Activated CD8-positive, alpha-beta memory T cell treated with anti-CD3 and anti-CD28 coated beads, Interleukin-2, amount 10 ng/mL, durations not matched to agents 7 days and 5 days (primary cell): ENCODE results near the gene MR1. TPM values are rescaled to one million over a fixed set of nuclear protein-coding genes. Genes with fewer than 3 reads are reported as not detected.
"Not testable (repeated sequence)": the region's sequence is repeated elsewhere in the genome, so short reads cannot be mapped to it uniquely, and the experiment has no call there.

Source experiments
- ATAC-seq: fragments of 150-1000 bp; cut with Tn5 transposase; one replicate; pipeline ENCODE4 v1.10.0; 2021; ENCODE audit warnings: moderate library complexity
- CTCF ChIA-PET: fragments of 350-600 bp; sonication (Branson Sonifier 250); formaldehyde crosslinking; loops from one replicate; lab custom pipeline; 2021; ENCODE audit warnings: antibody characterized with exemption; lab: Charles Lee
- DNase-seq: peaks from one replicate; pipeline ENCODE4 v3.0.0-alpha.2; 2020
- H3K27ac Mint-ChIP-seq: one replicate; pipeline ENCODE4 v1.8.0; 2021; ENCODE audit warnings: mild to moderate bottlenecking, mixed read lengths
- H3K27me3 Mint-ChIP-seq: one replicate; pipeline ENCODE4 v1.8.0; 2021; ENCODE audit warnings: mixed read lengths
- H3K36me3 Mint-ChIP-seq: one replicate; pipeline ENCODE4 v1.8.0; 2021; ENCODE audit warnings: mild to moderate bottlenecking, mixed read lengths
- H3K4me1 Mint-ChIP-seq: one replicate; pipeline ENCODE4 v1.8.0; 2021; ENCODE audit warnings: mixed read lengths
- H3K4me3 Mint-ChIP-seq: one replicate; pipeline ENCODE4 v1.8.0; 2021; ENCODE audit warnings: mild to moderate bottlenecking, moderate library complexity, mixed read lengths
- H3K9me3 Mint-ChIP-seq: one replicate; pipeline ENCODE4 v1.8.0; 2022; ENCODE audit warnings: low read depth, mixed read lengths
- total RNA-seq, 2 experiments: library from RNA; stranded (reverse); gene quantifications; one replicate each; pipeline ENCODE4 v1.2.3, GENCODE V29; 2021

Gene MR1
- total RNA-seq, 2 experiments from 2014 or later: 38.7 to 41.2 TPM

GRCh38 chr1:181015251-181015615 is 18.6 kb upstream of the MR1 start:
- Mint-ChIP-seq H3K4me1 (peaks cover 36% of the 10 kb centered on the region), H3K27me3 (no peaks in the 10 kb centered on the region), H3K4me3 (no peak overlapping the region), H3K36me3 (peaks cover 37% of the 10 kb centered on the region), H3K9me3 (no peaks in the 10 kb centered on the region), H3K27ac (no peak overlapping the region)
- CTCF ChIA-PET: no interaction called here
- DNase-seq (no peak), ATAC-seq (no peak)

GRCh38 chr1:181016563-181016962 is 17.2 kb upstream of the MR1 start:
- Mint-ChIP-seq H3K9me3 (no peaks in the 10 kb centered on the region), H3K36me3 (peaks cover 29% of the 10 kb centered on the region), H3K4me3 (no peak overlapping the region), H3K27me3 (no peaks in the 10 kb centered on the region), H3K4me1 (peaks cover 45% of the 10 kb centered on the region), H3K27ac (no peak overlapping the region)
- DNase-seq (no peak), ATAC-seq (no peak)
- CTCF ChIA-PET: interaction anchor here (0.5 kb wide), 1 partner anchor 562 kb away, joined by 3 read pairs; no protein-coding TSS in a partner anchor

GRCh38 chr1:181018901-181019681 is 14.7 kb upstream of the MR1 start:
- H3K4me1 Mint-ChIP-seq: peaks cover 39% of the 10 kb centered on the region
- no peak for ATAC-seq
- no peak overlapping the region for H3K4me3 Mint-ChIP-seq
- H3K27me3 Mint-ChIP-seq: no peaks in the 10 kb centered on the region
- peaks cover 12% of the 10 kb centered on the region for H3K36me3 Mint-ChIP-seq
- H3K9me3 Mint-ChIP-seq: no peaks in the 10 kb centered on the region
- CTCF ChIA-PET: interaction anchor here (0.7 to 1.8 kb wide), 7 partner anchors 14 to 516 kb away, joined by 3 to 5 read pairs (median 3); partner anchors contain the start of gene ACBD6
- H3K27ac Mint-ChIP-seq: peak overlapping the region; percentile 39
- peak; percentile 59 for DNase-seq

GRCh38 chr1:181021159-181021558 is 12.6 kb upstream of the MR1 start:
- Mint-ChIP-seq H3K27ac (peak overlapping the region; percentile 90), H3K9me3 (no peaks in the 10 kb centered on the region), H3K36me3 (peaks cover 12% of the 10 kb centered on the region), H3K27me3 (peaks cover 3% of the 10 kb centered on the region), H3K4me1 (peaks cover 39% of the 10 kb centered on the region), H3K4me3 (peak overlapping the region; percentile 94)
- DNase-seq (no peak), ATAC-seq (no peak)
- CTCF ChIA-PET: interaction anchor here (0.8 to 3.6 kb wide), 10 partner anchors 8 to 505 kb away, joined by 3 to 12 read pairs (median 4); partner anchors contain the start of gene MR1

- Mint-ChIP-seq H3K4me1 (peaks cover 39% of the 10 kb centered on the region), H3K27ac (peak overlapping the region; percentile 90), H3K9me3 (no peaks in the 10 kb centered on the region), H3K36me3 (peaks cover 12% of the 10 kb centered on the region), H3K4me3 (peak overlapping the region; percentile 94), H3K27me3 (peaks cover 7% of the 10 kb centered on the region)
- CTCF ChIA-PET: interaction anchor here (0.8 to 3.6 kb wide), 11 partner anchors 9 to 506 kb away, joined by 3 to 12 read pairs (median 4); partner anchors contain the start of gene MR1
- peak; percentile 48 for ATAC-seq
- DNase-seq: peak; percentile 80
Measured at GRCh38 chr1:181021811-181022434, 11.9 kb upstream of the MR1 start.

GRCh38 chr1:181023265-181024057 is 10.3 kb upstream of the MR1 start:
- Mint-ChIP-seq H3K27ac (peak overlapping the region; percentile 90), H3K9me3 (no peaks in the 10 kb centered on the region), H3K4me3 (peak overlapping the region; percentile 94), H3K36me3 (peaks cover 4% of the 10 kb centered on the region), H3K27me3 (peaks cover 13% of the 10 kb centered on the region), H3K4me1 (peaks cover 36% of the 10 kb centered on the region)
- CTCF ChIA-PET: interaction anchor here (0.7 to 3.6 kb wide), 6 partner anchors 9 to 507 kb away, joined by 3 to 16 read pairs (median 8); partner anchors contain the start of gene MR1
- DNase-seq (no peak), ATAC-seq (no peak)

GRCh38 chr1:181028196-181028595 is 5.6 kb upstream of the MR1 start:
- CTCF ChIA-PET: interaction anchor here (2.0 kb wide), 1 partner anchor 10 kb away, joined by 5 read pairs; no protein-coding TSS in a partner anchor
- peaks cover 20% of the 10 kb centered on the region for H3K4me1 Mint-ChIP-seq
- H3K27me3 Mint-ChIP-seq: peaks cover 13% of the 10 kb centered on the region
- no peak for DNase-seq
- ATAC-seq: no peak
- H3K9me3 Mint-ChIP-seq: no peaks in the 10 kb centered on the region
- H3K27ac Mint-ChIP-seq: no peak overlapping the region
- no peaks in the 10 kb centered on the region for H3K36me3 Mint-ChIP-seq
- H3K4me3 Mint-ChIP-seq: no peak overlapping the region

- Mint-ChIP-seq H3K9me3 (no peaks in the 10 kb centered on the region), H3K4me3 (no peak overlapping the region), H3K27ac (no peak overlapping the region), H3K27me3 (peaks cover 13% of the 10 kb centered on the region), H3K36me3 (no peaks in the 10 kb centered on the region), H3K4me1 (peaks cover 22% of the 10 kb centered on the region)
- no peak for ATAC-seq
- DNase-seq: no peak
- CTCF ChIA-PET: interaction anchor here (2.0 kb wide), 1 partner anchor 9 kb away, joined by 5 read pairs; no protein-coding TSS in a partner anchor
Measured at GRCh38 chr1:181028615-181029014, 5.2 kb upstream of the MR1 start.

GRCh38 chr1:181032535-181032934 is 1.2 kb upstream of the MR1 start:
- no peak for DNase-seq
- H3K4me1 Mint-ChIP-seq: peaks cover 48% of the 10 kb centered on the region
- ATAC-seq: no peak
- CTCF ChIA-PET: interaction anchor here (1.0 to 9.5 kb wide), 8 partner anchors 9 to 151 kb away, joined by 3 to 133 read pairs (median 6); partner anchors contain the start of gene STX6
- peaks cover 6% of the 10 kb centered on the region for H3K36me3 Mint-ChIP-seq
- H3K27ac Mint-ChIP-seq: peak overlapping the region; percentile 98
- peaks cover 6% of the 10 kb centered on the region for H3K27me3 Mint-ChIP-seq
- no peak overlapping the region for H3K4me3 Mint-ChIP-seq
- no peaks in the 10 kb centered on the region for H3K9me3 Mint-ChIP-seq

- peak overlapping the region; percentile 98 for H3K27ac Mint-ChIP-seq
- H3K9me3 Mint-ChIP-seq: no peaks in the 10 kb centered on the region
- DNase-seq (peak; percentile 47), ATAC-seq (peak; percentile 32)
- H3K36me3 Mint-ChIP-seq: peaks cover 10% of the 10 kb centered on the region
- peak overlapping the region; percentile 92 for H3K4me3 Mint-ChIP-seq
- CTCF ChIA-PET: interaction anchor here (0.8 to 9.5 kb wide), 14 partner anchors 10 to 151 kb away, joined by 3 to 133 read pairs (median 4); partner anchors contain the start of gene STX6
- H3K27me3 Mint-ChIP-seq: no peaks in the 10 kb centered on the region
- H3K4me1 Mint-ChIP-seq: peaks cover 51% of the 10 kb centered on the region
Measured at GRCh38 chr1:181033128-181033798, 520 bp upstream of the MR1 start.

- not testable (repeated sequence) for ATAC-seq, DNase-seq, H3K27me3 Mint-ChIP-seq, H3K9me3 Mint-ChIP-seq, H3K27ac Mint-ChIP-seq
- Mint-ChIP-seq H3K36me3 (peaks cover 19% of the 10 kb centered on the region), H3K4me3 (peak overlapping the region; percentile 92), H3K4me1 (peaks cover 64% of the 10 kb centered on the region)
- CTCF ChIA-PET: interaction anchor here (0.8 to 9.5 kb wide), 5 partner anchors 22 to 153 kb away, joined by 3 to 133 read pairs (median 6); no protein-coding TSS in a partner anchor
Measured at GRCh38 chr1:181035210-181035609, 1.4 kb downstream of the MR1 start.
